ENCODE measurements around the gene LMAN1L. TPM values are rescaled to one million over a fixed set of nuclear protein-coding genes. Genes with fewer than 3 reads are reported as not detected.

The LMAN1L gene
- total and polyA plus RNA-seq, 9 donors, result not detected

DNA sequence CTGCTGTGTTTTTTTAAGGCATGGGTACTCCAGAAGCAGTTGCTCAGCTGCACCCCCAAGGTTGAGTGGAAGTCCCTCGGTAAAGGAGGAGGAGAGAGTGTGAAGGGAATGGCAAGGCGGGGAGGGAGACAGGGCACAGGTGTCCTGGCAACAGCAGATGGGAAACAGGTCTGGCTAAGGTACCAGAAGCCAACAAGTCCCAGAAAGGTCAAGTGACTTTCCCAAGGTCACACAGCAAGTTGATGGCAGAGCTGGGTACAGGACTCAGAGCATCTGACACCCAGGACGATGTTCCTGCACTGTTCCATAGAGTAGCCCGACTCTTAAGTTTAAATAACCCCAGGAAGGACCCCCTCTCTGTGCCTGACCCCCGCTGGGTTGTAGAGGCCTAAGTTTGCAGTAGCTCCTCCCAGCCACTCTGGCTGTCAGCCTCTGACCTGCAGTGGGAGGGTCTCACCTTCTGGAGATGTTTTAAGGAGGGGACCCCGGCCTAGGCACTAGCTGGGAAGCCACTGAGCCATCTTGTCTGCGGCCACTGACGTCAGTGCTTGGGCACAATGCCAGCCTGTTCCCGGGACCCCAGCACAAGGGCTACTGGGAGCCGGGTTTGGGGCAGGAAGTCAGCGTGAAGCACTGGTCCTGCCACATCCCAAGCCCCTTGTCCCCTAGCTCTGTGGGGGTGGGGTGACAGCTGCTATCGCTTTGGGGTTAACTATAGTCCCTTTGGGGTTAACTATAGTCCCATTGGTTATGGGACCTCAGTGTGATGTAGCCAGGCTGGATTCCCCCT, 20.2 kb upstream of the LMAN1L start:
- 60 to 69% (median 69%) methylated on average over 12 of the region's 12 CpGs for WGBS, 3 donors
- Histone ChIP-seq H3K4me1 (ENCODE audit: insufficient read depth) (peaks cover 17% of the 10 kb centered on the region), H3K27ac (no peak overlapping the region), H3K27me3 (no peaks in the 10 kb centered on the region), H3K36me3 (no peaks in the 10 kb centered on the region), H3K9me3 (no peaks in the 10 kb centered on the region), H3K4me3 (no peak overlapping the region)
- DNase-seq, result no peak
- intact Hi-C loops (cut with DNase I), result no loop called here
- no peak for TF ChIP-seq CTCF (IDR thresholded peaks at IDR 0.05)
- TF ChIP-seq EP300 (IDR thresholded peaks at IDR 0.05), result no peak
- no peak for TF ChIP-seq POLR2A (IDR thresholded peaks at IDR 0.05)

- no peaks in the 10 kb centered on the region for H3K27me3 ChIP-seq
- no peak for TF ChIP-seq EP300 (IDR thresholded peaks at IDR 0.05)
- TF ChIP-seq POLR2A (IDR thresholded peaks at IDR 0.05), result no peak
- TF ChIP-seq CTCF (IDR thresholded peaks at IDR 0.05), result no peak
- DNase-seq, result no peak
- peaks cover 17% of the 10 kb centered on the region for H3K4me1 ChIP-seq (ENCODE audit: insufficient read depth)
- intact Hi-C loops (cut with DNase I), result no loop called here
- WGBS, 3 donors, result 69 to 74% (median 71%) methylated on average over 12 of the region's 12 CpGs
- no peaks in the 10 kb centered on the region for H3K9me3 ChIP-seq
- H3K27ac ChIP-seq, result no peak overlapping the region
- no peak overlapping the region for H3K4me3 ChIP-seq
- H3K36me3 ChIP-seq, result no peaks in the 10 kb centered on the region
Measured at GRCh38 chr15:74793135-74794028, 19.3 kb upstream of the LMAN1L start.

- no peak for DNase-seq
- Histone ChIP-seq H3K4me3 (no peak overlapping the region), H3K36me3 (no peaks in the 10 kb centered on the region), H3K4me1 (ENCODE audit: insufficient read depth) (peaks cover 9% of the 10 kb centered on the region), H3K9me3 (no peaks in the 10 kb centered on the region), H3K27me3 (no peaks in the 10 kb centered on the region), H3K27ac (no peak overlapping the region)
- no peak for TF ChIP-seq POLR2A (IDR thresholded peaks at IDR 0.05)
- TF ChIP-seq CTCF (IDR thresholded peaks at IDR 0.05), result no peak
- no peak for TF ChIP-seq EP300 (IDR thresholded peaks at IDR 0.05)
- WGBS, 3 donors, result 88 to 93% (median 90%) methylated on average over 6 to 9 of the region's 9 CpGs
- intact Hi-C loops (cut with DNase I), result no loop called here
Measured at GRCh38 chr15:74794248-74794969, 18.2 kb upstream of the LMAN1L start.

- no peak overlapping the region for H3K4me3 ChIP-seq
- no peaks in the 10 kb centered on the region for H3K9me3 ChIP-seq
- WGBS, 3 donors, result 93 to 97% (median 94%) methylated on average over 9 of the region's 9 CpGs
- TF ChIP-seq CTCF (IDR thresholded peaks at IDR 0.05) (no peak), EP300 (IDR thresholded peaks at IDR 0.05) (no peak), POLR2A (IDR thresholded peaks at IDR 0.05) (no peak)
- intact Hi-C loops (cut with DNase I), result no loop called here
- no peak overlapping the region for H3K27ac ChIP-seq
- H3K27me3 ChIP-seq, result no peaks in the 10 kb centered on the region
- H3K36me3 ChIP-seq, result no peaks in the 10 kb centered on the region
- no peak for DNase-seq
- peaks cover 5% of the 10 kb centered on the region for H3K4me1 ChIP-seq (ENCODE audit: insufficient read depth)
Measured at GRCh38 chr15:74794970-74795349, 17.7 kb upstream of the LMAN1L start.

All from ovary (tissue), 9 donors.